HG02884 (cell line): Measurements from ENCODE around the gene B4GALT2.
A peak's percentile ranks its signal among the peaks of the same experiment; 100 is the strongest.

Source experiments
- ATAC-seq: cut with Tn5 transposase; IDR thresholded peaks from one replicate; pipeline ENCODE4 v1.9.1; 2021; ENCODE audit warnings: mild to moderate bottlenecking, moderate library complexity; ENCODE audit not compliant: unreplicated experiment

The B4GALT2 gene

GRCh38 chr1:43946236-43947060, 32.6 kb upstream of the B4GALT2 start, which contains the start of gene IPO13:
Gene IPO13, plus strand, starts transcription at chr1:43946950. Its CDS starts 651 bp downstream, at chr1:43947601.
- ATAC-seq, result peak; percentile 92

DNA sequence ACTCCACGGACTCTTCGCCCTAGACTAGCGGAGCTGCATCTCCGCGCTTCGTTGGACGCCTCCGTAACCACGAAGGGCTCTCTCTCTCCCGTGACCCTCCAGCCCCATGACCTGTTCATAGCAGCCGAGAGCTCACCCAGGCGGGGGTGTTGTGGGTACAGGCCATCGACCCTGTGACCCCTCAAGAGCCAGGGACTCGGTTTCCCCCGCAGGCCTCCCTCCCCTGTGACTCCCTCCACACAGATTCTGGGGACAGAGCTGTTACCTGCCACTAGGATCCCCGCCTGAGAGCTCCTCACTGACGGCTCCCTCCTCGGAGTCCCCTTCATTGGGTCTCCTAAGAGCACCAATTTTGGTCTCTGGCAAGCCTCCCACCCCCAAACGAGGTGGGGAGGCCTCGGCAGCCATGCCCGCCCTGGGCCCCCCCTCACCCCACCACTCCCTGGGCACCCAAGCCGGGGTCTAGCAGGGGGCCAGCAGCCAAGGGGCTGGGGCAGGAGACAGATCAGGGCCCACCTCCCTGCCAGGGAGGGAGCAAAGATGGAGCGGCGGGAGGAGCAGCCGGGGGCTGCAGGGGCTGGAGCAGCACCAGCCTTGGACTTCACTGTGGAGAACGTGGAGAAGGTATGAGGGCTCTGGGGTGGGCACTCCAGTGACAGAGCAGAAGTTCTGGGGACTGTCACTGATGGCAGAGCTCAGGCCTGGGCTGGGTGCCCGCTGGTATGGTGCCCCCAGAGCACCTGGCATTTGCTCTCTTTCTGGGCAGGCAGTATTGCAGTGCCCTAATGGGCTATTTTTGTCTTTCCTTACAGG, 31.7 kb upstream of the B4GALT2 start:
- peak; percentile 23 for ATAC-seq

DNA sequence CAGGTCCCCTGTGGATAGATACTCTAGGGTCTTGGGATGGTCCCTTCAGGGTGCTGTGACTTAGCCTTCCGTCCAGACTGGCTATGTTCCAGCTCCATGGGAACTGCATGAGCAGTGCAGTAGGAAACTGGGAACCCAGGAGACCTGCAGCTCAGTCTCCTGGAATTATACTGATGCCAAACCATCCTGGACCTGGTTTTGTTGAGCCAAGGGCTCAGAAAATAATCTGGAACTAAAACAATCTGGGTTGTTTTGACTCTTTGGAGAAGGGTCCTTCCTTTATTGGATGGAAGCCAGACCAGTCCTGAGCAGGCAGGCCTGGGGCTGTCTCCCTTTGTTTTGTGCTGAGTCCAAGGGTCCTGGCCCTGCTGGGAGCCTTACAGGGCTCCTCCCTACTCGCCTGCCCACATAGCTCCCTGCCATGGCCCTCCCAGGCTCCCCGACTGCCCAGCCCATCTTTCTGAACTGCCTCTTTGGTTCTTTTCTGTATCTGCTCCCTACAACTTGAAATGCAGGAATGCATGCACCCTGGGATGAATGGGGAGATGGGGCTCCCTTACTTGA, 31.1 kb upstream of the B4GALT2 start:
- ATAC-seq, result no peak

- no peak for ATAC-seq
Measured at GRCh38 chr1:43949678-43950077, 29.3 kb upstream of the B4GALT2 start.

- ATAC-seq, result no peak
Measured at GRCh38 chr1:43951021-43951985, 27.7 kb upstream of the B4GALT2 start.

DNA sequence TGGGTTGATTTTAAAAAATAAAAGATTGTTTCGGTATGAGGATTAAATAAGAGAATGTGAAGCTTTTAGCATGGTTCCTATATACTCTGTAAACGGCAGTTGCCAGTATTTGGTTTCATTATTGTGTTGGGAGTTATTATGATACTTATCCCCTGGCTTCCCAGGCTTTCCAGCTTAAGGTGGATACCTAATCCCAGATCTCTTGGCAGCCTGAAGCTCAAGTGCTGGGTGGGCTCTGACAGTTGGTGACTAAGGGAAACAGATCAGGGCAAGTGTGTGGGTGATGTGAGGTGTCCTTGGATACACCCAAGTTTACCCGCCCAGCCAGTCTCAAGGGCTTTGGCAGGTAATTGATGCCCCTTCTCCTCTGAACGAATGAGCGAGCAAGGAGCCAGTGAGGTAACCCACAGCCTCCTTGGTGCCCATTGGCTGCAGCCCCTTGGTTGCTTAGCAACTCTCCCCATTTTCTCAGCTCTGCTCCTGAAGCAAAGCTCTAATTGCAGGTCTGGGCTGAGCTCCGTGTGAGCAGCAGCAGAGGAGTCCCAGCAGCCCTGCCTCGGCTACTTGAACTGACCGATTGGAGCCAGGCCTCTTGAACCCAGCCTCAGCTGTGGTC, 26.2 kb upstream of the B4GALT2 start:
- no peak for ATAC-seq

DNA sequence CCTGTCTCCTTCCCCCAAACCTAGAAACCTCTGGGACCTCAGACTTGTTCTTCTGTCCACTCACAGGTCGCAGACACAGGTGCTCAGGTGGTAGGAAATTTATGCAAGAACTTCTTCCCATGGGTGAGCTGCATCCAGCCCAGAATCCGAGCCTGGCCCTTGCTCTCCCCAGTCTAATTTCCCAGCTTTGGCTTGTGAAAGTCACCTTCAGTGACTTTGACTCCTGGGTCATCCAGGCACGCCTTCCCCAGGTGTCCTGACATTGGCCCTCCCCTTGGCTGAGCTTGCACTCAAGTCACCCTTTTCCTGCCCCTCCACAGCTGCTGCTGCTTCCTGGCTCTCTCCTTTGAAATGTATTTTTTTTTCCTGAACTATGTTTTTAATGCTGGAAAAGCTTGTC, 25.6 kb upstream of the B4GALT2 start:
- ATAC-seq, result no peak

DNA sequence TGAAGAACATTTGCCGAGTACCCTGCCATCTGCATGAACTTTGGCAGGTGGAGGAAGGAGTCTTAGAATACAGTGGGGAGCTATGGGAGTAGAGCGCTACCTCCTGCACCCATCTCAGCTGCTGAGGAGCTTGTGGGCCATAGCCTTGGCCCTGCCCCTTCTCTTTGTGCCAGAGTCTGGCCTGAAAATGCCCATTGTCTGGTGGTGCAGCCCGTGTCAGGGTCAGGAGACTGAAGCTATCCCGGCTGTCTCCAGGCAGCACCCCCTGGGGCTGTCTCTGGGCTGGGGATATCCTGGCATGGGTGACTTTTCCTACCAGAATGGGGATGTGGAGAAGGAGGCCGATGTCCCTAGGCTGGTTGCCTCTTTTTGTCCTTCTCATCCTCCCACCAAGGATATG, 25.0 kb upstream of the B4GALT2 start:
- ATAC-seq, result no peak

- ATAC-seq, result no peak
Measured at GRCh38 chr1:43956234-43956633, 22.8 kb upstream of the B4GALT2 start.

- no peak for ATAC-seq
Measured at GRCh38 chr1:43957407-43958040, 21.5 kb upstream of the B4GALT2 start.

DNA sequence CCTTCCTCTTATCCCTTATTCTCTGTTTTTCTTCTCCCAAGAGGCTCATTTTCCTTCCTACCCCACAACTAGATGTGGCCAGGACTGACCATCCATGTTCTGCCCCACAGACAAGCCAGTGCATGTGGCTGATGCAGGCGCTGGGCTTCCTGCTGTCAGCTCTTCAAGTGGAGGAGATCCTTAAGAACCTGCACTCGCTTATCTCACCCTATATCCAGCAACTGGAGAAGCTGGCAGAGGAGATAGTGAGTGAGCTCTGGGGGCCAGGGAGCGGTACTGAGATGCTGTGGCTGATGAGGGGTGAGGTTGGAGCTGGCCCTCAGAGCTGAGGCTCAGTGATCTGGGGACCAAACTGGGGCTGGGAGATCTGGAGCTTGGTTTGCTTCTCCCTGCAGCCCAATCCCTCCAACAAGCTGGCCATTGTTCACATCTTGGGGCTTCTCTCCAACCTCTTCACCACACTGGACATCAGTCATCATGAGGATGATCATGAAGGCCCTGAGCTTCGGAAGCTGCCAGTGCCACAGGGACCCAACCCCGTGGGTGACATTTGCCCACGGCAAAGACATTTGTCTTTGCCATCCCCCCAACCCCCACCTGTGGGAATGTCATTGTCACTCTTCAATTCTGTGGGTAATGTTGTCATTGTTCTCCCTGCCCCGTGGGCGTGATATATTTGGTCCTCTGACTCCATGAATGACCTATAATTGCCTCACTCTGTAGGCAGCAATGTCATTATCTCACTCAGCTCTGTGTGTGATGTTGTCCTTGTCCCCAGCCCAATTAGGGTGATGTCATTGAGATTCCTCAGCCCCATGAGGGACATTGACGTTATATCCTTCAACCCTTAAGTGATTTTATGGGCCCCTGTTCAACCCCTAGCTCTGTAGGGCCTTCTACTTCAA, 20.4 kb upstream of the B4GALT2 start:
- no peak for ATAC-seq

DNA sequence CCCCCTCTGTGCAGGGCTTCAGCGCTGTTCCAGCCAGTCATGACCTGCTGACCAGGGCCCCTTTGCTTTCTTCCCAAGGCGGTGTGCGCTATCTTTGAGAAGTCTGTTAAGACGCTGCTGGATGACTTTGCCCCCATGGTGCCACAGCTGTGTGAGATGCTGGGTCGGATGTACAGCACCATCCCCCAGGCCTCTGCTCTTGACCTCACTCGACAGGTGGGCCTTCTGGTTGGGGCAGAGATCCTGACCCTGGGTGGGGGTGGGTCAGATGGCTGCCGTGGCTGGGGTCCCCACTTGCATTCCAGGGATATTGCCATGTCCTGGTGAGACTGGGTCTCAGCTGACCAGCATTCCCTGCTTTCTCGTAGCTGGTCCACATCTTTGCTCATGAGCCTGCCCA, 18.2 kb upstream of the B4GALT2 start:
- ATAC-seq, result no peak

DNA sequence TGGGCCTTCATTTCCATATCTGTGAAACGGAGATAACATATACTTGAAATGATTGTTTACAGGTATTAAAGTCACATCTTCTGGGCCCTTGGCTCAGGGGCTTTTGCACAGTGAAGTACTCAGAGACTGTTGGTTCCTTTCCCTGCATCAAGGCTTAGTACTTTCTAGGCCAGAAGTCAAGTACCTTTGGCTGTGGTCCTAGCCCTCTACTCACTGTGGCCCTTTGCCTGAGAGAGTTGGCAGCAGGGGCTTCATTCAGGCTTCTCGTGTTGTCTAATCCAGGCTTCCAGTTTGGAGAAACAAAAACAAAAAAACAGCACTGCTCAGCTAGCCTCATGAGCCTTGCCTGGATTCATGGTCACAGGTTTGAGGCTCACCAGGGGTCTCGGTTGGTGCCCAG, 17.3 kb upstream of the B4GALT2 start:
- ATAC-seq, result no peak

DNA sequence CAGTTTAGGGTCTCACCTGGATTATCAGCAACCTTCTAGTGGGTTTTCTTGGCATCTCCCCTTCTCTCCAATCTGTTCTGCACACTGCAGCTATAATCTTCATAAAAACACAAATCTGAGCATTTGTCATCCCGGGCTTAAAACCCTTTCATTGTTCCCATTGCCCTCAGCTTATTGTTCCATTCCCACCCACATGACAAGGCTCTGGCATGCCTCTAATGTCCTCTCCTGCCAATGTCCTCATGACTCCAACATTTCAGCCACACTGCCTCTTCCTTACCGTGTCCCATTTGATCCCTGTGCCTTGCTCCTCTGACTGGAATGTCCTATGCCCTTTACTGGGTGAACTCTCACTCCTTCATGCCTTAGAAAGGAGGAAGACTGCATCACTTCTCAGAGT, 16.7 kb upstream of the B4GALT2 start:
- ATAC-seq, result no peak

GRCh38 chr1:43963006-43963405, 16.0 kb upstream of the B4GALT2 start:
- no peak for ATAC-seq

DNA sequence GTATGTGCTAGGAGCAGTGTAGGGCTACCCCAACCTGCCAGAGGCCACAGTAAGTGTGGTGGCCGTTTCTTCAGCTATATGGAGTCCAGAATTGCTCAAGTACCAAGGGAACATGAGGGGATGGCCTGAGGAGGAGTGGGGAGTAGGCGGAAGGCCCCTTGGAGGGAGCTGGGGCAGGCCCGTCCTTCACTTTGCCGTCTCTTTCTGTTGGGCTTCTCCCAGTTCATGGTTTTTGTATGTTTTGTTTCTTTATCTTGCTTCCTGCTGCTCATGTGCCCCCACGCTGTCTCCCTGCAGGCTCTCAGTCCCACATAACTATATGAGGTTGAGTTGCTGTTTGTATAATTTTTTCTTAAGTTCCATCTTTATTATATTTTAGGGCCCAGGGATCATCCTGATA, 15.1 kb upstream of the B4GALT2 start:
- ATAC-seq, result no peak

DNA sequence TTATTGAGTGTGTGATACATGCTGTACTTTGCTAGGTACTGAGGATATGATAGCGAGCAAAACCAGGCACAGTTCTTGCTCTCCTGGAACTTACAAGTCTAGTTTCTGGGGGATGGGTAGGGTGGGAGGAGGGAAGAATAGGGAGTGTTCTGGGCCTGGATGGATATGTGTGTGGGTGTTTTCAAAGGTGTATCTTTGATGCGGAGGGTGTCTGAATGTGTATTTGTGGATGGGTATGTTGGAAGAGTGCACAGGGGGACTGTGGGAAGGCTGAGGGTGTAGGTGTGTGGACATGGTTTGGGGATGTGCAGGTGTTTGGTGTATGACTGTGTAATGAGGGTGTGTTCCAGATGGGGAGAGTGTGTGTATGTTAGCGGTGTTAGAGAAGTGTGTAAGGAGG, 13.7 kb upstream of the B4GALT2 start:
- no peak for ATAC-seq

DNA sequence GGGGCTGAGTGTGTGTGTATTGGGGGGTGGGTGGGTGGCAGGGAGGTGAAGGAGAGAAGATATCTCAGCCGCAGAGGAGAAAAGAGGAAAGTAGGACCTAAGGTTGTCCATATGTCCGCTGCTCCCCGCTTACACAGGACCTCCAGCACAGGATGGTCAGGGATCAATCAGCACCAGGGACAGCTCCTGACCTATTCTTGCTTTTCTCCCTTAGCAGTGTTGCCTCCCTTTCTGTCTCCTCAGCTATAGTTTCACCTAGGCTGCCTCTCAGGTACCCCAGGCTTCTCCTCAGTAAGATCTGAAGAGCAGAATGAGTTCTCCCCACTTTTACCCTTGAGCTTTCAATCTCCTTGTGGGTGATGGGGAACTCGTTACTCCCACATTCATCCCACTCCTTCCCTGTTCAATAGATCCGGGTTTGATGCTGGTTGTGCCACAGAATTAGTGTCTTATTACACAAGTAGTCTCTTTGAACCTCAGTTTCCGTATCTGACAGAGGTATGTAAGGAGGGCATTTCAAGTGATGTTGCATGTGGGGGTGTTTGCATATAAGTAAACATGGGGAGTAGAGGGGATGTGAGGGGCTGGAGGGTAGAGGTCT, 10.6 kb upstream of the B4GALT2 start:
- no peak for ATAC-seq
